Amniotic epithelial cell (primary cell): ENCODE results near the gene CST7.
A peak's percentile ranks its signal among the peaks of the same experiment; 100 is the strongest.
"Not testable (repeated sequence)": the region's sequence is repeated elsewhere in the genome, so short reads cannot be mapped to it uniquely, and the experiment has no call there.

Experiments used
- DNase-seq: peaks from one replicate; pipeline ENCODE4 v3.0.0-alpha.2; 2010; ENCODE audit warnings: low read depth

The CST7 gene

GRCh38 chr20:24948939-24949679 is at the start of gene CST7:
Gene CST7, plus strand, starts transcription at chr20:24949269. Its CDS starts 237 bp downstream, at chr20:24949506.
- DNase-seq, result no peak

- DNase-seq, result no peak
These were observed 42.3 kb upstream of the CST7 start for GRCh38 chr20:24906806-24907205.

- no peak for DNase-seq
These were observed 40.4 kb upstream of the CST7 start for GRCh38 chr20:24908642-24909041.

DNA sequence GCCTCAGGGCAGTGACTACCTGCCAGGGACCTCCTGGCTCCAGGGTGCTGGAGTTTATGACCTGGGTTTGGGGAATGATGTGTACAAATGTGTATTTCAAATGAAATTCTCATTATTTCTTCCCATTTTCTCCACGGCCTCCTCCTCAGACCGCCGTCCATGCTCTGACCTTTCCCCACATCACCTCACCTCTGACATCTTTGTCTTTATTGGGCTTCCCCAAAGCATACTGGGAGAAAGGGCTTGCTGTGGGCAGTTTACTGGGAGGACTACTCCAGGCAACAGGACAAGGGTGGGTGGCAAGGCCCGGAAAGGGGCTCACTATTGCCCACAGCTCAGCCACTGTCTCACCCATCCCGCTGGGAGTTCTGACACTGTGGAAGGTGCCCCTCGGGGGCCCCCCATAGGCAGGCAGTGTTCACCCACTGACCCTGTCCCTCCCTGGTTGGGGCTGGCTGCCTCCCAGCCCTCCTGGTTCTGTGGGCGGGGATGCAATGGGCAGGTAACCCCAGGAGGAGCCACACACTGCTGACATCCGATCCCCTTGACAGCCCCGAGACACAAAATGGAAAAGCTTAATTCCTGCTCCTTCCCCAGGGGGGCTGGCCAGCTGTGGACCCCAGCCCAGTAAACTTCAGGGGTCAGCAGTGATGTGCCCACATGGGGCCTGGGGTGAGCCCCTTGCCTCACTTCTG is 39.8 kb upstream of the CST7 start:
- no peak for DNase-seq

GRCh38 chr20:24909861-24910260 is 39.2 kb upstream of the CST7 start:
- no peak for DNase-seq

DNA sequence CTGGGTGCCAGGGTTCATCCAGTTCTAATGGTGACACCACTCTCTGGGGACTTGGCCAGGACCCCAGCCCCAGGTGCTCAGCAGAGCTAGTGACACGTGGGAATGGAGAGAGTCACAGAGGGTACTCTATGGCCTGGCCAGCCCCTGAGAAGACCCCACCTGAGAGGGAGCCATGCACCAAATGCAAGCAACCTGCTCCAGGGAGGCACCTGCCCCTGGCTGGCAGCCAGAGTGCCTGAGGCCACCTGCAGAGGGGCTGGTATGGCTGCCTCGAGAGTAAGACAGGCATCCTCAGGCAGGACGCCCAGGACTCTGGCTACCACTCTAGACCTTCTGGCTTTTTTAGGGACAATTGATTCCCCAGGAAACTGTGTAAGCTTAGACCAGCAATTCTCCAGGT is 38.6 kb upstream of the CST7 start:
- DNase-seq, result no peak

GRCh38 chr20:24911461-24911860 is 37.6 kb upstream of the CST7 start:
- no peak for DNase-seq

DNA sequence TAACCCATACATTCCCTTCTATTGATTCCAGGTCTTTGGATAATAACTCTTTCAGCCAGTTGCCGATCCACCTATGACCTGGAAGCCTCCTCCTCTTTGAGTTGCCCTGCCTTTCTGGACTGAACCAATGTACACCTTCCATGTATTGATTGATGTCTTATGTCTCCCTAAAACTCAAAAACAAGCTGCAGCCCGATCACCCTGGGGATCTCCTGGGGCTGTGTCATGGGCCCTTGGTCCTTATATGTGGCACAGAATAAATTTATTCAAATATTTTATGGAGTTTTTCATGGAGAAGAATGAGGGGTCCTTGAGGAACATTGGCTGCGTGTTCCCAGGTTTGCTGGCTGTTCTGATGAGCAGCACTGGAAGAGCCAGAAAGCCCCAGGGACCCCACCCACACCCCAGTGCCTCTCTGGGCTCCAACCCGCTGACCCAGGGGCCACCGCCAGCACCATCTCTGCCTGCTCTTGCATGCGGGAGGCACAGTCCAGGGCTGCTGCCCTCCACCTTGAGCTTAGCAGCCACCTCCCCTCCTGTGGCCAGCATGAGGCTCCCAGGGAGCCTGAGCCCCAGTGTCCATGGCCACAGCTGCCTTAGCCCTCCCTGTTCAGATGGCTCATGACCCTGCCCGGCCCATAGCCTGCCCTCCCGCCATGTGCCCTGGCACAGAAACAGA is 36.5 kb upstream of the CST7 start:
- no peak for DNase-seq

DNA sequence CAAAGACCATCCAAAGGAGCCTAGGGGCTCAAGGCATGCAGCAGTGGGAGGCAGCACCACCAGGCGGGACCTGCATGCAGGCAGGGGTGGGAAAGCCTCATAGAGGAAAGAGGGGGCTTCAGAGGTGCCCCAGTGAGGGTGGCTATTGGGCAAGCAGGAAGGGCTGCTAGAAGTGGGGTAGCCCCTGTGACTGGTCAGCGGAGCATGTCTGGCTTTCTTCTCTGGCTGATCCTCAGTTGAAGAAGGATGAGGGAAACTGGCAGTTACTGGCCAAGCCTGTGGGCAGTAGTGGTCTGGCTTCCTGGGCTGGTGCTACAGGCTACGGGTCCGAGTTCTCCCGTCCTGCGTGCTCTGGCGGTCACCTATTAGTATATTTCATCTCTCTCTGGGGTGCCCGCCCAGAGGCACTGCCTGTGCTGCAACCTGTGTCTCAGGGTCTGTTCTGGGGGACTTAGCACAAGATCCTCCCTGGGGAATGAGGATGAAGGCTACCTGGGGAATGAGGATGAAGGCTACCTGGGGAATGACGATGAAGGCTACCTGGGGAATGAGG is 35.9 kb upstream of the CST7 start:
- DNase-seq, result no peak

DNA sequence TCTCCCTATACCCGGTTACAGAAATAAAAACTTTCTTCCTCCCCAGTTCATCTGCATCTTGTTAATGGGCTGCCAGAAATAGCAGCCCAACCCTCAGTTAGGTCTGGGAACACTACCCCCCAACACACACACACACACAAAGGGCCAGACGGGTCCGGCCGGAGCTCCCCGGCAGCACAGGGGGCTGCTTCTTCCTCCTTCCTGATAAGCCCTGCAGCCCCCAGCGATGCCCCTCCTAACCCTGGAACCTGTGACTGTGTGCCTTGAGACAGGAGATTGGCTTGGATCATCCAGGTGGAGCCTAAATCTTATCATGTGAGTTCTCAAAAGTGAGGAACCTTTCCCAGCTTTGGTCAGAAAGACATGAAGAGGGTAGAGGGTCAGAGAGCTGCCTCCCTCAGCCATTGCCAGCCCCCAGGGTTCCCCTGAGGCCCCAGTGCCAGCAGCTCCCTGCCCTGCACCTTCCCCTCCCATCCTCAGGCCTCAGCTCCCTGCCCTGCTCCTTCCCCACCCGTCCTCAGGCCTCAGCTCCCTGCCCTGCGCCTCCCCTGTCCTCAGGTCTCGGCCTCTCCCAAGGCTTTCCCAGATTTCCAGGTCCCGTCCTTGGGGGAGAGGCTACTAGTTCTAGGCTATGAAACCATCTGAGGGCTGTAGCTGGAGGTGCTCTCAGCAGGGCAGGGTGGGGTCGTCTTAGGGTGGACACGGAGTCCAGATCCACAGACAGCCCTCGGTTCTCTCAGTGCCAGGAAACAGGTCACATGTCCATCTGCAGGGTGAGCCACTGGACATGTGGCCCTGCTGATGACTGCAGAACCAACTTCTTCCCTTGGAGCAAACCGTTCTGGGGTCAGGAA is 34.5 kb upstream of the CST7 start:
- no peak for DNase-seq

GRCh38 chr20:24915440-24915839 is 33.6 kb upstream of the CST7 start:
- no peak for DNase-seq

DNA sequence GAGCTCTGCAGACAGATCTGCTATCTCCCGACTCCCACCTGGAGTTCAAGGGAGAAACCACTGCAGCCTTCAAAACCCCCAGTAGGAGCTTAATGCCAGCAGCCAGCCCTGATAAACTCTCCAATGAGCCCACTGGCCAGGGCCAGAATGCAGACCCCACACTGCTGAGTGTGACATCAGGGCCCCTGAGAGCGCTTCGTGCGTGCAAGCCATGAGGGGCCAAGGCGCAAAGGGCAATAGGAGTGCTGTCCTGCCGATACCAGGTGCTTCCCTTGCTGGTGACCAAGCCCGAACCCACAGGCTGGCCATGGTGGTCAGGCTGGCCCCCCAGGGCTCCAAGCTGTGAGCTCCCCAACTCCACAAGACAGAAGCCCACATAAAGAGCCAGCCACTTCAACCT is 33.2 kb upstream of the CST7 start:
- no peak for DNase-seq

GRCh38 chr20:24916412-24916811 is 32.7 kb upstream of the CST7 start:
- DNase-seq, result no peak

DNA sequence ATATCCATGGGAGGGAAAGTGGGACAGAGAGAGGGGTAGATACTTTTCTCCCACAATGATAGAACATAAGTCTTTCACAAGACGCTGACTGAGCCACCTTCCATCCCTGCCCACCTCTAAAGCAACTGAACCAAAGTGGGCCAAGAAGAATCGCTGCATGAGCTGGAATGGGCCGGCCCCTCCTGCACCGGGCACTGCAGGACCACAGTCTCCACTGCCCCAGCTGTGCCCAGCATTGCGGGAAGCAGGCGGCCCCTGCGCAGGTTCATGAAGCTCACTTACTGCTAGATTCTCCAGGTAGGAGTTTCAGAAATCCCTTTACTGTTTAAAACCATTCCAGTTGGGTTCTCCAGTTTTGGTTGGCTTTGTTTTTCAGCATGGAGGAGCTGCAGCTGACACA is 32.0 kb upstream of the CST7 start:
- DNase-seq, result no peak

DNA sequence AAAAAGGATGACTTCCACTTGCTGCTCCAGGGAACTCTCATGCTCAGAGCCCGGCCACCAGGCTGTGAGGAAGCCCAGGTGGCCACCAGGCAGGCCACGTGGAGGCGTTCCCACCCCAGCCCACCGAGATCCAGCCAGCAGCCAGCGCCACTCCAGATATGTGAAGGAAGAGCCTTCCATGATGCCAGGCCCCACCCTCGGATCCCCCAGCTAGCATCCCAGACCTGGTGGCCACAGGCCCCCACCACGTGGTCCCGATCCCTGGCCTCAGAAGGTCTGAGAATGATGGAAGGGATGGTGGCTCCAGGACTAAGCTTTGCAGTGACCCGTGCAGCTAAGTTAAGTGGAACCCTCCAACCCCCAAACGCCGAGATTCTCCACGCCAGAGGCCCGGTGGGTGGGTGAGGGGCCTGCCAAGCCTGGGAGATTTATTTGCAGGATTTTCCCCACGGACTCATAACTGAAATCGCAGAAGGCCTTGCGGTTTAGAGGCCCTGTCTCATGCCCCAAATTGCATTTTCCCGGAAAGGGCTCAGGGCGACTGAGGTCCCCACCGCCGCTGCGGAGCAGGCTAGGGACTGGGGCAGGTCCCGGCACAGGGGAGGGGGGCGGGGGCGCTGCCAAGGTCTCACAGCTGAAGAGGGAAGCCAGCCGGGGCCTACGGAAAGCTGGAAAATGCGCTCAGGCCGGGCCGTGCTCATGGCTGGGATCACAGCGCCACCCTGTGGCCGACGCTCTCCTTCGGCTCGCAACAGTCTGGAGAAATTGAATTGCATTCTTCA is 31.1 kb upstream of the CST7 start:
- DNase-seq, result peak; percentile 40

DNA sequence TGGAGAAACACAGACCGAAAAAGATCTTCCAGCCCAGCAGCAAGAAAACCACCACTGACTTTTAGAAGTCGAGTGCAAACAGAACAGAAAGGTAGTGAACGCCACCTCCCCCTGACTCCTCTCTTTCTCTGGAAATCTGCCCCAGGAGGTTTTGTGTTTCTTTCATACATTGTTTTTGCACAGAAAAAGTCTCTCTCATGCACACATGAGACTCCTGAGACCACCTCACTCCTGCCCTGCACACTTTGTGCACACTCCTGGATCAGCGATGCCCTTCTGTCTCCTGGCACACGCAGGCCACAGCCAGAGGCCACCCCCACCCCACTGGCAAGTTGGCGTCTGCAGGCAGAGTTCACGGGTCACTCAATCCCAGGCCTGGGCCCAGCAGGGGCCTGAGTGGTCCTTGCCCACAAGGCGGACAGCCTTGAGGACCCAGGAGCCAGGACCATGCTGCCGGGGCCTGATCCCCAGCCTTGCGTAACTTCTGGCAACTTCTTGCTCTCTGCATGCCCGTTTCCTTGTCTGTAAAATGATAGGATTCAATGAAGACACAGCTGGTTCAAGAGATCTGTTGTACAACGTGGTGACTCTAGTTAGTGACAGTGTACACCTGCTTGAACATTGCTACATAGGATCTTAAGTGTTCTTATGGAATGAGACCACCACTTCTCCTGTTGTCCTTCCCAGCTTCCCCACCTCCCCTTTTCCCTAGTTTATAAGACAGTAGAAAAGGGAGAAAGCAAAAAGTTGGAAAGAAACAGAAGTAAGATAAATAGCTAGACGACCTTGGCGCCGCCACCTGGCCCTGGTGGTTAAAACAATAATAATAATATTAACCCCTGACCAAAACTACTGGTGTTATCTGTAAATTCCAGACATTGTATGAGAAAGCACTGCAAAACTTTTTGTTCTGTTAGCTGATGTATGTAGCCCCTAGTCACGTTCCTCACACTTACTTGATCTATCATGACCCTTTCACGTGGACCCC is 30.2 kb upstream of the CST7 start:
- no peak for DNase-seq

GRCh38 chr20:24919665-24920064 is 29.4 kb upstream of the CST7 start:
- DNase-seq, result not testable (repeated sequence)

DNA sequence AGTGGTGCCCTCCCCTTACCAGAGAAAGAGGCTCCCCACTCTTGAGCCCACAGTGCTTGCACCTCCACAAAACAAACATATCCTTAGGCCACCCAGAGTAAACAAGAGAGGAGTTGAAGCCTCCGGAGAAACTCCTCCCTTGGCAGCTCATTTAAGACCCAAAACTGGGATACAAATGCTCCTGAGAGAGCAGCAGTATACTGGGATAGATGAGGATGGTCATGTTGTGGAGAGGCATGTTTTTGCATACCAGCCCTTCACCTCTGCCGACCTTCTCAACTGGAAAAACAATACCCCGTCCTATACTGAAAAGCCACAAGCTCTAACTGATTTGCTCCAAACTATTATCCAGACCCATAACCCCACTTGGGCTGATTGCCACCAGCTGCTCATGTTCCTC is 28.4 kb upstream of the CST7 start:
- not testable (repeated sequence) for DNase-seq

DNA sequence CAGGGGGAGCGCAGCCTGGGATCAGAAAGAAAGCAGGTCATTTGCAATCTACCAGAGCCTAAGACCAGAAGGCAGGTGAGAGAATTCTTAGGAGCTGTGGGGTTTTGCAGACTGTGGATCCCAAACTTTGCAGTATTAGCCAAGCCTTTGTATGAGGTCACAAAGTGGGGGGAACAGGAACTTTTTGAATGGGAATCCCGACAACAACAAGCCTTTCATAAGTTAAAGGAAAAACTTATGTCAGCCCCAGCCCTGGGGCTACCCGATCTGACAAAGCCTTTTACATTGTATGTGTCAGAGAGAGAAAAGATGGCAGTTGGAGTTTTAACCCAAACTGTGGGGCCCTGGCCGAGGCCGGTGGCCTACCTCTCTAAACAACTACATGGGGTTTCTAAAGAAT is 19.8 kb upstream of the CST7 start:
- DNase-seq, result not testable (repeated sequence)
